KOPT-K1 (cell line): ENCODE results near the gene MACF1.
"Not testable (repeated sequence)": the region's sequence is repeated elsewhere in the genome, so short reads cannot be mapped to it uniquely, and the experiment has no call there.

Experiments used
- H3K27ac ChIP-seq: fragments of 200-600 bp; sonication (generic); 2 replicates; pipeline ENCODE4 v1.5.1; 2016; ENCODE audit warnings: antibody characterized with exemption, mild to moderate bottlenecking, low read depth, low read length; ENCODE audit not compliant: poor library complexity, severe bottlenecking
- H3K36me3 ChIP-seq: fragments of 200-600 bp; sonication (generic); 2 replicates; pipeline ENCODE4 v1.5.1; 2017; ENCODE audit warnings: antibody characterized with exemption, mild to moderate bottlenecking, low read length, moderate library complexity; ENCODE audit not compliant: insufficient read depth
- H3K9me3 ChIP-seq: fragments of 200-600 bp; sonication (generic); 2 replicates; pipeline ENCODE4 v1.5.1; 2017; ENCODE audit warnings: antibody characterized with exemption, low read length, mild to moderate bottlenecking; ENCODE audit not compliant: insufficient read depth, poor library complexity, severe bottlenecking

The MACF1 gene

GRCh38 chr1:39527190-39527579 lies 322.7 kb downstream of the MACF1 start:
- H3K9me3 ChIP-seq, H3K27ac ChIP-seq: not testable (repeated sequence)
- peaks cover 59% of the 10 kb centered on the region for H3K36me3 ChIP-seq

- Histone ChIP-seq H3K27ac (no peak overlapping the region), H3K9me3 (no peaks in the 10 kb centered on the region), H3K36me3 (peaks cover 62% of the 10 kb centered on the region)
Observed at GRCh38 chr1:39528082-39528481, 323.6 kb downstream of the MACF1 start.

- Histone ChIP-seq H3K27ac (no peak overlapping the region), H3K36me3 (peaks cover 68% of the 10 kb centered on the region), H3K9me3 (no peaks in the 10 kb centered on the region)
Observed at GRCh38 chr1:39529901-39530535, 325.5 kb downstream of the MACF1 start.

GRCh38 chr1:39531526-39531925 lies 327.0 kb downstream of the MACF1 start:
- Histone ChIP-seq H3K9me3 (no peaks in the 10 kb centered on the region), H3K36me3 (peaks cover 74% of the 10 kb centered on the region), H3K27ac (no peak overlapping the region)

- no peaks in the 10 kb centered on the region for H3K9me3 ChIP-seq
- peaks cover 68% of the 10 kb centered on the region for H3K36me3 ChIP-seq
- H3K27ac ChIP-seq: no peak overlapping the region
Observed at GRCh38 chr1:39533442-39533841, 328.9 kb downstream of the MACF1 start.
